Right atrium auricular region (tissue), 2 donors: ENCODE measurements around the gene PVALEF. TPM values are rescaled to one million over a fixed set of nuclear protein-coding genes. Genes with fewer than 3 reads are reported as not detected.

ENCODE experiments used
- DNase-seq: peaks from one replicate; pipeline ENCODE4 v3.0.0-alpha.2; 2019; ENCODE audit warnings: low spot score
- H3K27ac ChIP-seq, 2 donors: fragments of 200-600 bp; sonication (generic); 1 replicate in 1 of 2; 2 replicates in 1 of 2; pipeline ENCODE4 v1.5.1; 2016 to 2019
- H3K27me3 ChIP-seq, 2 donors: fragments of 200-600 bp; sonication (generic); one replicate each; pipeline versions ENCODE4 v1.5.1 to v1.6.0; 2017 to 2019
- H3K36me3 ChIP-seq: fragments of 200-600 bp; sonication (generic); one replicate; pipeline ENCODE4 v1.5.1; 2016
- H3K4me1 ChIP-seq, 2 donors: fragments of 200-600 bp; sonication (generic); one replicate each; pipeline versions ENCODE4 v1.5.1 to v1.6.0; 2017 to 2019
- H3K4me3 ChIP-seq, 2 donors: fragments of 200-600 bp; sonication (generic); 1 replicate in 1 of 2; 2 replicates in 1 of 2; pipeline ENCODE4 v1.5.1; 2017 to 2019; ENCODE audit warnings: mild to moderate bottlenecking in 1 of 2, moderate library complexity in 1 of 2
- H3K9me3 ChIP-seq, 2 donors: fragments of 200-600 bp; sonication (generic); one replicate each; pipeline ENCODE4 v1.5.1; 2019
- CTCF ChIP-seq, 2 donors: fragments of 200-600 bp; sonication (generic); IDR thresholded peaks; one replicate each; pipeline ENCODE4 v1.5.1; 2019; ENCODE audit warnings: antibody characterized with exemption in 2 of 2
- total RNA-seq, 2 donors: library from RNA; depleted of rRNA; stranded (reverse); fragments of >200 nt; gene quantifications; one replicate each; pipeline ENCODE4 v1.1.0, GENCODE V29; 2016

Gene PVALEF
- total RNA-seq, 2 donors from 2014 or later, result not detected

- Histone ChIP-seq H3K4me3 (no peak overlapping the region), H3K4me1 (no peaks in the 10 kb centered on the region), H3K27me3 (no peaks in the 10 kb centered on the region), H3K9me3 (no peaks in the 10 kb centered on the region), H3K27ac (no peak overlapping the region), H3K36me3 (no peaks in the 10 kb centered on the region)
- DNase-seq, result no peak
- no peak for TF ChIP-seq CTCF (IDR thresholded peaks at IDR 0.05)
Observed at GRCh38 chr17:81182596-81182995, 17.3 kb downstream of the PVALEF start.

DNA sequence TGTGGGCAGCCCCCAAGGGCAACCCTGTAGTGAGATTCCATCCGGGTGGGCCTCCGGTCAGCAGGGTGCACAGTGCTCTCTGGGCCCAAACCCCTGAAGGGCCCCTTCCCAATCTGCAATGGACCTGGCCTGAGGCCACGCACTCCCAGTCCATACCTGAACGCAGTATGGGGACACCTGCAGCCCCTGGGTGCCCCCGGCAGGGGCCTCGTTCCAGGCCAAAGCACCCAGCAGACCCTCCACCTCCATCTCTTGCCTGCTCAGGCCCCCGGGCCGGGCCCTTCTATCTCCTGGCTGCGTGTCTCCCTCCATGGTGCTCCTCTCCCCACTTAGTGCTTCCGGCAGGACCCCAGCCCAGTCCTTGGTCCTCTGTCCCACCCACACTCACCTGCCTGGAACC is 18.0 kb downstream of the PVALEF start:
- H3K27ac ChIP-seq, result no peak overlapping the region
- DNase-seq, result no peak
- no peak overlapping the region for H3K4me3 ChIP-seq
- no peaks in the 10 kb centered on the region for H3K36me3 ChIP-seq
- H3K27me3 ChIP-seq, result no peaks in the 10 kb centered on the region
- no peaks in the 10 kb centered on the region for H3K4me1 ChIP-seq
- H3K9me3 ChIP-seq, result no peaks in the 10 kb centered on the region
- TF ChIP-seq CTCF (IDR thresholded peaks at IDR 0.05), result no peak

DNA sequence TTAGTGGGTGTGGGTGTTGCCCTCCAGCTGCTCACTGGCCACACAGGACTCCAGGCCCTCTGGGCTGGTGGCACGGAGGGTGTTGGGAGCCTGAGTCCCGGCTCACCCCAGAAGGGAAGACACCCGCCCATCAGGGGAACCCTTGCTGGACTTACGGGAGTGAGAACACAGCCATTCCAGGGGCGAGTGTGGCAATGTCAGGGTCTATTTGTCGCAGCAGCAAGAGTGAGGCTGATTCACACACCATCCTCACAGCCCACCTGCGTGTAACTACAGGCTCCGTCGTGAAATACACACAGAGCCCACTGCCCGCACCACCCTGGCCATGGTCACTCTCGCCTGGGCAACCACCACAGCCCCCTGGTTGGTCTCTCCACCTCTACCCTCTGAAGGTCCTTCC is 18.5 kb downstream of the PVALEF start:
- TF ChIP-seq CTCF (IDR thresholded peaks at IDR 0.05), result no peak
- H3K27me3 ChIP-seq, result no peaks in the 10 kb centered on the region
- no peaks in the 10 kb centered on the region for H3K4me1 ChIP-seq
- H3K9me3 ChIP-seq, result no peaks in the 10 kb centered on the region
- H3K4me3 ChIP-seq, result no peak overlapping the region
- no peak for DNase-seq
- H3K36me3 ChIP-seq, result no peaks in the 10 kb centered on the region
- H3K27ac ChIP-seq, result no peak overlapping the region

DNA sequence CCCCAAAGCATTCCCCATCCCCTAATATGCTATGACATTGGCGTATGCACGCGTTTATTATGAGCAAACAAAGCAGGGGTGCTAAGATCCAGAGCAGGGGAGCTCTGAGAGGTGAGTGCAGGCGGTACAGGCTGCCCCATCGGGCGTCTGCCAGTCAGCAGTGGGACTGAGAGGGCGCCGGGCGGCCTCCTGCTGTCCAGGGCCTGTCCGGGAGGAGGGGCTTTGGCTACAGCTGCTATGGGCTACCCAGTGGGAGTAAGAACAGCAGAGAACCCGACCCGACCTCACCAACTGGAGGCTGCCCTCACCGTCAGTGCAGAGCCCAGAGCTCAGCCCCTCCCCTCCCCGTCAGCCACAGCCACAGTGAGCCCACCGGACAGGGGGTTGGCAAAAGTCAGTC is 19.2 kb downstream of the PVALEF start:
- Histone ChIP-seq H3K9me3 (no peaks in the 10 kb centered on the region), H3K36me3 (no peaks in the 10 kb centered on the region), H3K27ac (no peak overlapping the region), H3K4me3 (no peak overlapping the region), H3K27me3 (no peaks in the 10 kb centered on the region), H3K4me1 (no peaks in the 10 kb centered on the region)
- TF ChIP-seq CTCF (IDR thresholded peaks at IDR 0.05), result no peak
- no peak for DNase-seq

GRCh38 chr17:81186203-81186602 is 20.9 kb downstream of the PVALEF start:
- H3K27ac ChIP-seq, result no peak overlapping the region
- H3K4me3 ChIP-seq, result no peak overlapping the region
- no peak for TF ChIP-seq CTCF (IDR thresholded peaks at IDR 0.05)
- H3K36me3 ChIP-seq, result no peaks in the 10 kb centered on the region
- DNase-seq, result no peak
- H3K27me3 ChIP-seq, result no peaks in the 10 kb centered on the region
- H3K4me1 ChIP-seq, result no peaks in the 10 kb centered on the region
- H3K9me3 ChIP-seq, result no peaks in the 10 kb centered on the region

DNA sequence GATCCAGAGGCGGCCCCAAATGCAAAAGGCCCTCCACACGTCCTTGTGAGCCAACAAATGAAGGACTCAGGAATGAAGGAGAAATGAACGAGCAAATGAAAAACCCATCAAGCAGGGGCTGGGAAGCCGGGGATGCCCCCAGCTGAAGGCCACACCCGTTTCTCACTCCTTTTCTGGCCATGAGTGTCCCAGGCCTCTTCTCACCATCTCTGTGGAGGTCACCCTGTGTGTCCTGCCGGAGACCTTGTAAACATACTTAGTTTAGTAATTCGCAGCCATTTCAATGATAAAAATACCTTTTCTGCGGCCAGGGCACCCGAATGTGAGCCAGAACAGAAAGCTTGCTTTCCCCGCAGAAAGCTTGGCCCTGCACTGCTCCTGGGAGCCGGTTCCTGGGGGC is 21.8 kb downstream of the PVALEF start:
- Histone ChIP-seq H3K27ac (no peak overlapping the region), H3K27me3 (no peaks in the 10 kb centered on the region), H3K9me3 (no peaks in the 10 kb centered on the region), H3K4me1 (no peaks in the 10 kb centered on the region), H3K4me3 (no peak overlapping the region), H3K36me3 (no peaks in the 10 kb centered on the region)
- no peak for TF ChIP-seq CTCF (IDR thresholded peaks at IDR 0.05)
- DNase-seq, result no peak
